HG03439 (cell line): Measurements from ENCODE around the gene ZNF431.
"Not testable (repeated sequence)": the region's sequence is repeated elsewhere in the genome, so short reads cannot be mapped to it uniquely, and the experiment has no call there.

Experiments used
- ATAC-seq: cut with Tn5 transposase; IDR thresholded peaks from one replicate; pipeline ENCODE4 v1.9.1; 2021; ENCODE audit warnings: mild to moderate bottlenecking, moderate library complexity; ENCODE audit not compliant: unreplicated experiment

Gene ZNF431

GRCh38 chr19:21143854-21144253, 2.0 kb downstream of the ZNF431 start:
- ATAC-seq: no peak

GRCh38 chr19:21147540-21147939, 5.7 kb downstream of the ZNF431 start:
- no peak for ATAC-seq

- no peak for ATAC-seq
Measured at GRCh38 chr19:21148681-21149080, 6.8 kb downstream of the ZNF431 start.

GRCh38 chr19:21149877-21150276, 8.0 kb downstream of the ZNF431 start:
- ATAC-seq: no peak

GRCh38 chr19:21151460-21151859, 9.6 kb downstream of the ZNF431 start:
- no peak for ATAC-seq

- ATAC-seq: no peak
Measured at GRCh38 chr19:21158523-21159135, 16.8 kb downstream of the ZNF431 start.

GRCh38 chr19:21164541-21164940, 22.7 kb downstream of the ZNF431 start:
- no peak for ATAC-seq

GRCh38 chr19:21166436-21166835, 24.6 kb downstream of the ZNF431 start:
- no peak for ATAC-seq

GRCh38 chr19:21197590-21198295, 55.9 kb downstream of the ZNF431 start:
- ATAC-seq: no peak

GRCh38 chr19:21202865-21203494, 61.1 kb downstream of the ZNF431 start:
- ATAC-seq: no peak

GRCh38 chr19:21210037-21210621, 68.3 kb downstream of the ZNF431 start:
- no peak for ATAC-seq

GRCh38 chr19:21221693-21222092, 79.9 kb downstream of the ZNF431 start:
- ATAC-seq: no peak

GRCh38 chr19:21229938-21230337, 88.1 kb downstream of the ZNF431 start:
- not testable (repeated sequence) for ATAC-seq

GRCh38 chr19:21233691-21234090, 91.9 kb downstream of the ZNF431 start:
- no peak for ATAC-seq

GRCh38 chr19:21236751-21237150, 94.9 kb downstream of the ZNF431 start:
- not testable (repeated sequence) for ATAC-seq

- ATAC-seq: no peak
Measured at GRCh38 chr19:21238670-21239069, 96.8 kb downstream of the ZNF431 start.
